ENCODE results near the gene CSF3R. TPM values are rescaled to one million over a fixed set of nuclear protein-coding genes. Genes with fewer than 3 reads are reported as not detected.

The CSF3R gene
- total and polyA plus RNA-seq, 9 of the 15 experiments (the other 6 are each of a cell fraction or from before 2014, with no cell fraction given): 0.21 to 0.86 (median 0.40) TPM; not detected in 1

DNA sequence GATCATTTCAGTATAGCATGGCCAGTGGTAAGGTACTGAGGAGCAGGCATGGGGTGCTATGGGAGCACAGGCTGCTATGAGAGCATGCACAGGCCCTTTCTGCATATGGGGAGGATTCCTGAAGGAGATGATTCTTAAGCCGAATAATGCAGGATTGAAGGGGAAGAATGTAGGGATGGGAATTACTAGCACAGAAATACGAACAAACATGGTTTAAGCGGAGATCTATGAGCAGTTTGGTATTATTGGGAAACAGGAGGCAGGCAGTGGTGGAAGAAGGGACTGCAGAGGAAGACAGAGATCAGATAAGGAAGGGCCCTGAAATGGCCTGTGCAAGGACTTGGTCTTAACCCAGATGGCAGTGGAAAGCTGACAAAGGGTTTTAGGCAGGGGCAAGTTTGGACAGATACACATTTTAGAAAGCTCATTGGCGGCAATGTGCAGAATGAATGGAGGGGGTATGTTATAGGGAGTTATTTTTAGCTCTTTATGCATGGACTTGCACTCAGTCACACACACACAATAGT, 34.1 kb downstream of the CSF3R start (continued):
- TF ChIP-seq POLR3G (IDR thresholded peaks at IDR 0.05; ENCODE audit: extremely low read depth, insufficient read length, insufficient replicate concordance) (no peak), XRCC3 (IDR thresholded peaks at IDR 0.05) (no peak), HDAC1 (IDR thresholded peaks at IDR 0.05) (peak in 1 of 2 experiments; percentile 53; a peak in 1 of 4 replicates), RBM39 (optimal IDR thresholded peaks at IDR 0.05; ENCODE audit: low read depth, low read length) (no peak), GTF2A2 (tag; IDR thresholded peaks at IDR 0.05) (no peak), ZNF431 (CRISPR knock-in tag; IDR thresholded peaks at IDR 0.05) (no peak), ATF6 (CRISPR knock-in tag; IDR thresholded peaks at IDR 0.05) (no peak), CLOCK (CRISPR knock-in tag; IDR thresholded peaks at IDR 0.05; ENCODE audit: borderline replicate concordance) (no peak), MAFG (tag; conservative IDR thresholded peaks at IDR 0.05) (no peak; the same call in none of the 2 replicates), HNRNPLL (IDR thresholded peaks at IDR 0.05; ENCODE audit: low read depth, low read length, poor library complexity, severe bottlenecking) (no peak), POLR3A (IDR thresholded peaks at IDR 0.05; ENCODE audit: borderline replicate concordance, extremely low read depth, insufficient read depth, insufficient read length) (no peak), WHSC1 (IDR thresholded peaks at IDR 0.05; ENCODE audit: low read length) (no peak), IRF9 (tag; IDR thresholded peaks at IDR 0.05) (no peak)
- TF ChIP-seq, protein P1, sequence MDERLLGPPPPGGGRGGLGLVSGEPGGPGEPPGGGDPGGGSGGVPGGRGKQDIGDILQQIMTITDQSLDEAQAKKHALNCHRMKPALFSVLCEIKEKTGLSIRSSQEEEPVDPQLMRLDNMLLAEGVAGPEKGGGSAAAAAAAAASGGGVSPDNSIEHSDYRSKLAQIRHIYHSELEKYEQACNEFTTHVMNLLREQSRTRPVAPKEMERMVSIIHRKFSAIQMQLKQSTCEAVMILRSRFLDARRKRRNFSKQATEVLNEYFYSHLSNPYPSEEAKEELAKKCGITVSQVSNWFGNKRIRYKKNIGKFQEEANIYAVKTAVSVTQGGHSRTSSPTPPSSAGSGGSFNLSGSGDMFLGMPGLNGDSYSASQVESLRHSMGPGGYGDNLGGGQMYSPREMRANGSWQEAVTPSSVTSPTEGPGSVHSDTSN (CRISPR knock-in tag; IDR thresholded peaks at IDR 0.05; ENCODE audit: low read depth): no peak
- TF ChIP-seq, protein P1 (tag; conservative IDR thresholded peaks at IDR 0.05; ENCODE audit: low read depth): no peak
- TF ChIP-seq, protein P2, sequence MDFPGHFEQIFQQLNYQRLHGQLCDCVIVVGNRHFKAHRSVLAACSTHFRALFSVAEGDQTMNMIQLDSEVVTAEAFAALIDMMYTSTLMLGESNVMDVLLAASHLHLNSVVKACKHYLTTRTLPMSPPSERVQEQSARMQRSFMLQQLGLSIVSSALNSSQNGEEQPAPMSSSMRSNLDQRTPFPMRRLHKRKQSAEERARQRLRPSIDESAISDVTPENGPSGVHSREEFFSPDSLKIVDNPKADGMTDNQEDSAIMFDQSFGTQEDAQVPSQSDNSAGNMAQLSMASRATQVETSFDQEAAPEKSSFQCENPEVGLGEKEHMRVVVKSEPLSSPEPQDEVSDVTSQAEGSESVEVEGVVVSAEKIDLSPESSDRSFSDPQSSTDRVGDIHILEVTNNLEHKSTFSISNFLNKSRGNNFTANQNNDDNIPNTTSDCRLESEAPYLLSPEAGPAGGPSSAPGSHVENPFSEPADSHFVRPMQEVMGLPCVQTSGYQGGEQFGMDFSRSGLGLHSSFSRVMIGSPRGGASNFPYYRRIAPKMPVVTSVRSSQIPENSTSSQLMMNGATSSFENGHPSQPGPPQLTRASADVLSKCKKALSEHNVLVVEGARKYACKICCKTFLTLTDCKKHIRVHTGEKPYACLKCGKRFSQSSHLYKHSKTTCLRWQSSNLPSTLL (IDR thresholded peaks at IDR 0.05): no peak

Measured in K562 (cell line).